HG03575 (cell line): ENCODE measurements around the gene PARD3B.
"Not testable (repeated sequence)": the region's sequence is repeated elsewhere in the genome, so short reads cannot be mapped to it uniquely, and the experiment has no call there.

ENCODE experiments used
- ATAC-seq: cut with Tn5 transposase; IDR thresholded peaks from one replicate; pipeline ENCODE4 v1.9.1; 2021; ENCODE audit not compliant: unreplicated experiment, insufficient number of reproducible peaks, low FRiP score; ENCODE audit errors: extremely low read depth

The PARD3B gene

DNA sequence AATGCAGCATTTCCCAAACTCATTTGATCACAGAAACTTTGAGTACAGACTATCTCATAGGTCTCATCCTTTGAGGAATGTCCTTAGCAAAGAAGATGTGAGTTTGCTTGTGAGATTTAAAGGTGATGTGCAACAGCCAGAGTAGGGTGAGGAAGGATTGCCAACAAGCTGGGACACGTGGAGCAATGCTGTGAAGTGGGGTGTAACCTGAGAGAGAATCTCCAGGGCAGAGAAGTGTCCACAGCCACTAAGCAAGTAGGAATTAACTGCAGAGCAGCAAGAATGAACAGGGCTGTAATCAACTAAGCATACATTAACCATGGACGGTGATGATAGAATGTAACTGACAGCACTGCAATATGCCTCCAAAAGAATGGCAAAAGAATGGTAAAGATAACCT, 667.1 kb downstream of the PARD3B start:
- no peak for ATAC-seq

DNA sequence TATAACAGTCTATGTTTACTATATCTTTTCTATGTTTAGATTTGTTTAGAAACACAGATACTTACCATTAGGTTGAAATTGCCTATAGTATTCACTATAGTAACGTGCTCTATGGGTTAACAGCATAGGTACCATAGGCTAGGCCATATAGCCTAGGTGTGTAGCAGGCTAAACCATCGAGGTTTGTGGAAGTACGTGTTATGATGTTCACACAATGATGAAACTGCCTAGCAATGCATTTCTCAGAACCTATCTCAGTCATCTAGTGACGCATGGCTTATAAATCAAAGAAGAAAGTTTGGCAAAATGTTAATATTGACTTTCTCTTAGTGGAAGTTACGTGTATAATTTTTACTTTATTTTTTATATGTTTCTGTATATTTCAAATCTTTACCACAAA, 670.8 kb downstream of the PARD3B start:
- ATAC-seq, result no peak

DNA sequence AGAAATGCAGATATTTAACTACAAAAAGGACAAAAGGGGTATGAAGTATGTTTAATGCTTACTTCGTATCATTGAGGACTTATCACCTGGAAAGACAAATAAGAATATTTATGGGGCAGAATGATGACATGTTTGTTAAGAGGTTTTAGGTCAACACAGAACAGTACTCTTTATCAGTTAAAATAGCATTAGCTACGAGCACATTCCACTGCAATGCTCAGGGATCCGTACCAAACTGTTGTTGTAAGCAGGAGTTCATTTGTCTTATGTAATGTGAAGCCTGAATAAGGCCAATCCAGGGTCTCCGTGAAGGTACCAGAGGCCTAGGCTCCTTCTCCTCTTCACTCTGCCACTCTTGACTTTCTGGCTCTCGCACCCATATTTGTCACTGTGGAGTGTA, 671.3 kb downstream of the PARD3B start:
- no peak for ATAC-seq

DNA sequence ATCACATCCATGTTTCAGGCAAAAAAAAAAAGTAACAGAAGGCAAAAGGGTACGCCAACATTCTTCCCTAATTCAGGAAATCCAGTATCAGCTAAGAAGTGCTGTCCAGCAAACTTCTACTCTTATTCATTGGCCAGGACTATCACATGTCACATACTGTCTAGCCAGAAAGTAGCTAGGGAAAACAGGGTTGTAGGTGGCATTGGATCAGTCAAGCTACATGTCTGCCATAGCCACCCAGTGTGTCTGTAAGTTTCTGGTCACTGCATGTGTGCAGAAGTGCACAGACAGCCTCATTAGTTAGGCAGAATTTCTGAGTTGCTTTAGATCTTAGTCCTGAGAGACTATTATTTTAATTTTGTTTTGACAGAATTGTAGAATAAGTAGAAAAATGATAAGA, 671.7 kb downstream of the PARD3B start:
- no peak for ATAC-seq

DNA sequence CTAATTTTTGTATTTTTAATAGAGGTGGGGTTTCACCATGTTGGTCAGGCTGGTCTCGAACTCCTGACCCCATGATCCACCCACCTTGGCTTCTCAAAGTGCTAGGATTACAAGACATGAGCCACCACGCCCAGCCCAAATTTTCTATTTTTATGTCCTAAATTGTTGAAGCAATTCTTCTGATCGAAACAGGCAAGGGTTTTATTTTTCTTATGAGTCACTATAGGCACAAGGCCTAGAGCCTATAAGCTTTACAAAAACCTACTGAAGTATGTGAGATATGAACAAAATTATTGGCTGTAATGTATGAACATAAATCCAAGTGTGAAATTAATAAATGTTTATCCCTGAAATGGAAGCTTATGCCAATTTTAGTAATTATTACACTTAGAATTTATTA, 672.8 kb downstream of the PARD3B start:
- no peak for ATAC-seq

- not testable (repeated sequence) for ATAC-seq
Observed at GRCh38 chr2:205218816-205219215, 673.5 kb downstream of the PARD3B start.

- no peak for ATAC-seq
Observed at GRCh38 chr2:205220559-205220958, 675.3 kb downstream of the PARD3B start.

GRCh38 chr2:205232086-205232485, 686.8 kb downstream of the PARD3B start:
- ATAC-seq, result no peak

DNA sequence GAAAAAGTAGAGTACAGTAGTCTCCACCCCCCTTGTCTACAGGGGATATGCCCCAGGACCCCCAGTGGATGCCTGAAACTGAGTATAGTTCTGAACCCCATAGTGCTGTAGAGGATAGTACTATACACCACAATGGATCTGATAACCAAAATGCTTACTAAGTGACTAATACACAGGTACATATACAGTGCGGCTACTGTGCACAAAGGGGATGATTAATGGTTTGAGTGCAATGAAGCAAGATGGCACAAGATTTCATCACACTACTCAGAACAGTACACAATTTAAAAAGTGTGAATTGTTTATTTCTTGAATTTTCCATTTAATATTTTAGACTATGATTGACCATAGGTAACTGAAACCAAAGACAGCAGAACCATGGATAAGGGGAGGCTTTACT, 690.2 kb downstream of the PARD3B start:
- ATAC-seq, result no peak

DNA sequence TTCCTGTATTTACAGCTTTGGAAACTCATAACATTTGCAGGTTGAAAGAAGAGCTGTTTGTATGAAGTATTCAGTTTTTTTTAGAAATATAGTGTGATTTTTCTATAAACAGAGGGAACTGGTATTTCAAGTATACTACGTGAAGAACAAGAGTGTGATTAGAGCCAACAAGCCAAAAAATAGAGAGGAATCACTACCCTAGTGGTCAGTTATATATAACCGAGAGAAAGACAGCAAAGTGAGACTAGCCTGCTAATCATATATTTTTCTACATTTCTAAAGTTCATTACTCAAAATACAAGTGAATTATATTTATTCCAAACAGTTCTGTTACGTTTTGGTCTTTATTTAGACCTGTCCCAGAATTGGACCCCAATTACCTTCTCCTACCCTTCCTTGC, 692.2 kb downstream of the PARD3B start:
- no peak for ATAC-seq

- ATAC-seq, result no peak
Observed at GRCh38 chr2:205245001-205245400, 699.7 kb downstream of the PARD3B start.

DNA sequence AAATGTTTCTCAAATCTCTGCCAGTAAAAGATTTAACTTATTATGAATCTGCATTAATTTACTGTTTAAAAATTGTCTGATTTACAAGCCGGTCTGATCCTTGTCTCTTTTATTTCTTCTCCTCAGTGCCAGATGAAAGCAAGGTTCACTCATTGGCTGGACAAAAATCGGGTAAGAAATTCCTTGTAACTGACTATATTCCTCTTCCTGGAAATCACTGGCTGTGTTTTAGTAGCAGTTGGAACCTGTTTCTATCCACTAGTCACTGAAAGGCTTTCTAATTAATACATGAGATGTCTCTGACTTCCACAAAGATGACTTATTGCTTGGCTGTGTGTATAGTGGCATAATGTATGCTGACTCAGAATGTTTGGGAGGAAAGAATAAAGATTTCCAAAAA, 700.4 kb downstream of the PARD3B start:
- ATAC-seq, result no peak

GRCh38 chr2:205259121-205259520, 713.8 kb downstream of the PARD3B start:
- ATAC-seq, result no peak

DNA sequence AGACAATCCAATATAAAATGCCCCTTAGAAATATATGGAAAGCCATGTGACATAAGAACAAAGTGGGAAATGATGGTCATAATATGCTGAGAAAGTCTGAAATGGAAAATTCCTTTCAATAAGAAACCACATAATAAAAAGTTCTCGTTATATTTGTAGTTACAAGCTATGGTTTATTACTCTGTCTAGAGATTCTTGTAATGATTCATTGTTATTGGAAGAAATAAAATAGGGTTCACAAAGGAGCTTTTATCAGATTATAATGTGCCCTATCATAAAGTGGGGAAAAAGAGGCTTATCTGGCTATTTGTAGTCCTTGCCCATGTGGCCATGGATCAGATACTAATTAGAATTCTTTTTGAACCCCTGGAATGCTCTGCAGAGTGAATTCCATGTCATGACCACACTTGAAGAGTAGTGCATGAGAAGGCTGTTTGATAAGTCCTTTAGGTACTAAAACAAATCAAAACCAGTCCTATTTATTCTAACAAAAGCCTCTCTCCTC, 716.3 kb downstream of the PARD3B start:
- ATAC-seq, result no peak

DNA sequence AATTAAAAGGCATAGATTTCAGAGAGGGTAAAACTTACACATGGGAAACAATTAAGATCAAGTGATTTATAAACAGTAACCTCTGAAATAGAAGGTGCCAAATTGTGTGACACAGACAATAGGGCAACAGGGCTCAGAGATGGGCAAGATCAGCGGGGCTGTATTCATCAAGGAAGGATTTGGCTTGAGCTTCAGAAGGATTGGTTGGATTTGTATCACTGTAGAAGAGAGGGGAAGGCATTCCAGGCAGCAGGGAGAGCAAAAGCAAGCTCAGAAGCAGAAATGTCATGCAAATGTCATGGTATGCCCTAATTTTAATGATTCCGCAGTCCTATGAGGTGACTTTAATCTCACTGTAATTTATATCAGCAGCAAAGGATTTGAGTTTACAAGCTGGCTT, 722.0 kb downstream of the PARD3B start:
- no peak for ATAC-seq

GRCh38 chr2:205270689-205271088, 725.4 kb downstream of the PARD3B start:
- ATAC-seq, result no peak

DNA sequence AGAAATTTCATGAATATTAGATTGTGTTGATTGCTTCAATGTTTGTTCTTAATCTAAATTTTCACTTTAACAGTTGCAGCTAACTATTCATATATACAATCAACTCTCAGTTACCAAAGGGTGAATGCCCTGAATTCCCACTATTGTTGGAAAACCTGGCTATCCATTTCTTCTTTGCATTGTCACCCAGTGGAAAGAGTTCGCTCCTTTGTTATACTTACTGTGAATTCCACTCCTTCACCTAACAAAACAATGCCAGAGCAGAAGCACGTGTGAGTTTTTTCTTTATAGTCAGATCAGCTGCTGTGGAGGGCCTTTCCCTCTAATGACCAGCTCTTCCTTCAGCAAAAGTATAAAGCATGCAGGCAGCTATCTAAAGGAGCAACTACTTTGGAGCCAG, 727.9 kb downstream of the PARD3B start:
- no peak for ATAC-seq

GRCh38 chr2:205273627-205274026, 728.4 kb downstream of the PARD3B start:
- no peak for ATAC-seq

DNA sequence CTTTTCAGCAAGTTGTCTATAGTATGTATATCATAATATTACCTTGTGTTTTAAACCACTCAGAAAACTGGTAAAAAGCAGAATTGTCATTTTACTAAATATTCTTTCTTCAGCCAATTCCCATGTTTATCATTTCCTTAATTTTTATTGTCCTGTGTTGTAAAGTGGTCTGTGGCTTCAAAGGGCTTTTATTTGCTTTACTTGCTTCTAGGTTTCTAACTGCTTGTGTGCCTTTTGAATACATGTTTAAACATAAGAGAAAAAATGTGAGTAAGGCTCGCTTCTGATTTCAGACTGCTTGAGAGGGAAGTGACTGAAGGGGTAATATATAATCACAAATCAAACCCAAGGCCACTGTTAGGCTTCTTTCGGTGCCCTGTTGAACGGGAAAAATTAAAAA, 729.5 kb downstream of the PARD3B start:
- ATAC-seq, result no peak

DNA sequence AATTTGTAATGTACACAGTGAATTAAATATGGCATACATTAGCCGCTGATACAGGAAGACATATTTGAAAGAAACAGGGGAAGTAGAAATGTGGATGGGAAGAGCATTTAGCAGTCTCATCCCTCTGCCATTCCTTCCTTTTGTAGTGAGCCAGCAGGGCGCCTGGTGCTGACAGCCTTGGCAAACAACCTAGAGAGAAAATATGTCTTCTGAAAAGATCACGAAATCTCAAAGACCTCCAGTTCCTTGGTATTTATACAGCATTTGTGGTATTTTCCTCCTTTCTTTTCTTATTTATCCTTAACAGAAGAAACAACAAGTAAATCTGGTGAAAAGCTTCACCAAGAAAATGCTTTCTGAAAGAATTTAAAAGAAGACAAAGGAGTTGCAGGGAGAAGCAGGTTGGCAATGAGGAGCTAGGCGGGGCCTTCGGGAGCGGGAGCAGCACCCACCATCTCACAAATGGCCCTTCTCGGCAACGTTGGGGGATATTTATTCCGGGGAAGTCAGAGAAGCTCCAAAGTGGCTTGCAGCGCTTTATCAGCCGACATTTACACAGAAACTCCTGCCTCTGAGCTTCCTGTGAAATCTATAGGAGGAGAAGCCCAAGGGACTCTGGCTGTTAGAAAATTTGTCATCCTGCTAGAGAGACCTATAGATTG, 731.0 kb downstream of the PARD3B start:
- no peak for ATAC-seq

GRCh38 chr2:205280596-205281236, 735.4 kb downstream of the PARD3B start:
- ATAC-seq, result no peak
